ENCODE results near the gene CDC42EP4.

DNA sequence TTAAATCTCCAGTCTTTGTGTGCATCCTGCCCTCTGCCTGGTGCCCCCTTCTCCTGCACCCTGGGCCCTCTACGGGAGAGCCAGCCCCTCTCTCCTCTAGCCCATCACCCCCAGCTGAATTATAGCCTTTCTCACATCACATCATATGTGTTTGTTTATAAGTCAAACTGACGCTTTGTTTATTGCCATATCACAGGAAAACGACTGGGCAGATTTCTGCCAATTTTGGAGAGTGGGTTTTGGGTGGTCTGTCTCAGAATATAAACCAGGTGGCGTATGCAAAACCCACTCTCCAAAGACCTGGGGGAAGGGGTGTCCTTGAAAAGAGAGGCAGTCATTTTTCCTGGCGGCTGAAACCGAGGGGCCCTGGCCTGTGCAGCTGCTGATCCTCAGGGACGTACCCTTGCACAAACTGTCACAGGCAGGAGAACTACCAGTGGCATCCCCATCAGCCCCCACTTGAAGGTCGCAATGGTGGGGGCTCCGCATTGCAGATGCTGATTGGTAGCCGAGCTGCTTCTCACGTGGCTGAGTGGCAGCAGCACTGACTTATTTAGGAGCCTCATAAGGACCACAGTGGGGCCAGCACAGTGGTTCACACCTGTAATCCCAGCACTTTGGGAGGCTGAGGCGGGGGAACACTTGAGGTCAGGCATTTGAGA, 34.8 kb upstream of the CDC42EP4 start:
- TF ChIP-seq, protein P1, sequence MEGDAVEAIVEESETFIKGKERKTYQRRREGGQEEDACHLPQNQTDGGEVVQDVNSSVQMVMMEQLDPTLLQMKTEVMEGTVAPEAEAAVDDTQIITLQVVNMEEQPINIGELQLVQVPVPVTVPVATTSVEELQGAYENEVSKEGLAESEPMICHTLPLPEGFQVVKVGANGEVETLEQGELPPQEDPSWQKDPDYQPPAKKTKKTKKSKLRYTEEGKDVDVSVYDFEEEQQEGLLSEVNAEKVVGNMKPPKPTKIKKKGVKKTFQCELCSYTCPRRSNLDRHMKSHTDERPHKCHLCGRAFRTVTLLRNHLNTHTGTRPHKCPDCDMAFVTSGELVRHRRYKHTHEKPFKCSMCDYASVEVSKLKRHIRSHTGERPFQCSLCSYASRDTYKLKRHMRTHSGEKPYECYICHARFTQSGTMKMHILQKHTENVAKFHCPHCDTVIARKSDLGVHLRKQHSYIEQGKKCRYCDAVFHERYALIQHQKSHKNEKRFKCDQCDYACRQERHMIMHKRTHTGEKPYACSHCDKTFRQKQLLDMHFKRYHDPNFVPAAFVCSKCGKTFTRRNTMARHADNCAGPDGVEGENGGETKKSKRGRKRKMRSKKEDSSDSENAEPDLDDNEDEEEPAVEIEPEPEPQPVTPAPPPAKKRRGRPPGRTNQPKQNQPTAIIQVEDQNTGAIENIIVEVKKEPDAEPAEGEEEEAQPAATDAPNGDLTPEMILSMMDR (IDR thresholded peaks at IDR 0.05 in 8 of 11, conservative IDR thresholded peaks at IDR 0.05 in 3 of 11), result no peak
- TF ChIP-seq POLR2A (IDR thresholded peaks at IDR 0.05), result no peak
